ENCODE results near the gene TMPRSS12.
"Not testable (repeated sequence)": the region's sequence is repeated elsewhere in the genome, so short reads cannot be mapped to it uniquely, and the experiment has no call there.

The TMPRSS12 gene

GRCh38 chr12:50901685-50902113, 59.0 kb downstream of the TMPRSS12 start:
- no peaks in the 10 kb centered on the region for H3K9me3 ChIP-seq (ENCODE audit: insufficient read depth, low read depth, low read length)
- no peaks in the 10 kb centered on the region for H3K27me3 ChIP-seq (ENCODE audit: insufficient read depth, low read length, poor library complexity, severe bottlenecking)
- no peak overlapping the region for H3K4me2 ChIP-seq (ENCODE audit: low read depth, low read length, poor library complexity, severe bottlenecking)
- no peaks in the 10 kb centered on the region for H3K79me2 ChIP-seq (ENCODE audit: insufficient read depth, low read length)
- H3K9ac ChIP-seq (ENCODE audit: low read depth, low read length, poor library complexity, severe bottlenecking), result no peak overlapping the region
- no peaks in the 10 kb centered on the region for H4K20me1 ChIP-seq (ENCODE audit: insufficient read depth, low read length, poor library complexity, severe bottlenecking)
- H3K4me1 ChIP-seq (ENCODE audit: insufficient read depth, low read length, poor library complexity, severe bottlenecking), result no peaks in the 10 kb centered on the region
- H2AFZ ChIP-seq (ENCODE audit: low read length), result no peak overlapping the region
- no peak overlapping the region for H3K4me3 ChIP-seq (ENCODE audit: low read length, poor library complexity, severe bottlenecking)
- no peaks in the 10 kb centered on the region for H3K9me2 ChIP-seq (replicated peaks; ENCODE audit: low read depth, low read length)
- no peaks in the 10 kb centered on the region for H3F3A ChIP-seq (ENCODE audit: low read depth)
- no peak for TF ChIP-seq CTCF (conservative IDR thresholded peaks at IDR 0.05; ENCODE audit: low read length)
- no peak for TF ChIP-seq EZH2phosphoT487 (IDR thresholded peaks at IDR 0.05; ENCODE audit: borderline replicate concordance)
- H3K36me3 ChIP-seq (ENCODE audit: insufficient read depth, low read length), result no peaks in the 10 kb centered on the region

- H3K36me3 ChIP-seq (ENCODE audit: insufficient read depth, low read length); H3K4me3 ChIP-seq (ENCODE audit: low read length, poor library complexity, severe bottlenecking); H4K20me1 ChIP-seq (ENCODE audit: insufficient read depth, low read length, poor library complexity, severe bottlenecking); H3K4me1 ChIP-seq (ENCODE audit: insufficient read depth, low read length, poor library complexity, severe bottlenecking); H3K27me3 ChIP-seq (ENCODE audit: insufficient read depth, low read length, poor library complexity, severe bottlenecking); H3K9me2 ChIP-seq (replicated peaks; ENCODE audit: low read depth, low read length); H3K79me2 ChIP-seq (ENCODE audit: insufficient read depth, low read length); H3K4me2 ChIP-seq (ENCODE audit: low read depth, low read length, poor library complexity, severe bottlenecking); H2AFZ ChIP-seq (ENCODE audit: low read length); H3K9ac ChIP-seq (ENCODE audit: low read depth, low read length, poor library complexity, severe bottlenecking); H3F3A ChIP-seq (ENCODE audit: low read depth): not testable (repeated sequence)
- peaks cover 16% of the 10 kb centered on the region; the same call in 1 of the 2 replicates for H3K9me3 ChIP-seq (ENCODE audit: insufficient read depth, low read depth, low read length)
Observed at GRCh38 chr12:50908479-50908878, 65.8 kb downstream of the TMPRSS12 start.

- not testable (repeated sequence) for H3K79me2 ChIP-seq (ENCODE audit: insufficient read depth, low read length); H3K9me2 ChIP-seq (replicated peaks; ENCODE audit: low read depth, low read length); H3K4me1 ChIP-seq (ENCODE audit: insufficient read depth, low read length, poor library complexity, severe bottlenecking); H3K4me3 ChIP-seq (ENCODE audit: low read length, poor library complexity, severe bottlenecking); H2AFZ ChIP-seq (ENCODE audit: low read length); H3K36me3 ChIP-seq (ENCODE audit: insufficient read depth, low read length); H3K4me2 ChIP-seq (ENCODE audit: low read depth, low read length, poor library complexity, severe bottlenecking); H3K27me3 ChIP-seq (ENCODE audit: insufficient read depth, low read length, poor library complexity, severe bottlenecking); H4K20me1 ChIP-seq (ENCODE audit: insufficient read depth, low read length, poor library complexity, severe bottlenecking); H3K9ac ChIP-seq (ENCODE audit: low read depth, low read length, poor library complexity, severe bottlenecking); H3F3A ChIP-seq (ENCODE audit: low read depth)
- peaks cover 22% of the 10 kb centered on the region; the same call in 1 of the 2 replicates for H3K9me3 ChIP-seq (ENCODE audit: insufficient read depth, low read depth, low read length)
Observed at GRCh38 chr12:50912361-50912760, 69.6 kb downstream of the TMPRSS12 start.

GRCh38 chr12:50913224-50913623, 70.5 kb downstream of the TMPRSS12 start:
- Histone ChIP-seq H3K4me1 (ENCODE audit: insufficient read depth, low read length, poor library complexity, severe bottlenecking) (no peaks in the 10 kb centered on the region), H4K20me1 (ENCODE audit: insufficient read depth, low read length, poor library complexity, severe bottlenecking) (no peaks in the 10 kb centered on the region), H3K9ac (ENCODE audit: low read depth, low read length, poor library complexity, severe bottlenecking) (no peak overlapping the region), H3K4me3 (ENCODE audit: low read length, poor library complexity, severe bottlenecking) (no peak overlapping the region), H2AFZ (ENCODE audit: low read length) (no peak overlapping the region), H3K4me2 (ENCODE audit: low read depth, low read length, poor library complexity, severe bottlenecking) (no peak overlapping the region), H3K27me3 (ENCODE audit: insufficient read depth, low read length, poor library complexity, severe bottlenecking) (no peaks in the 10 kb centered on the region), H3F3A (ENCODE audit: low read depth) (no peaks in the 10 kb centered on the region), H3K79me2 (ENCODE audit: insufficient read depth, low read length) (no peaks in the 10 kb centered on the region), H3K9me2 (replicated peaks; ENCODE audit: low read depth, low read length) (no peaks in the 10 kb centered on the region), H3K9me3 (ENCODE audit: insufficient read depth, low read depth, low read length) (peaks cover 22% of the 10 kb centered on the region; the same call in 1 of the 2 replicates), H3K36me3 (ENCODE audit: insufficient read depth, low read length) (no peaks in the 10 kb centered on the region)
- TF ChIP-seq CTCF (conservative IDR thresholded peaks at IDR 0.05; ENCODE audit: low read length) (no peak), EZH2phosphoT487 (IDR thresholded peaks at IDR 0.05; ENCODE audit: borderline replicate concordance) (no peak)
